PC-3 (cell line): Measurements from ENCODE around the gene CDC42EP5. TPM values are rescaled to one million over a fixed set of nuclear protein-coding genes. Genes with fewer than 3 reads are reported as not detected.

Source experiments
- ATAC-seq: fragments of 200-7000 bp; cut with Tn5 transposase; 2 replicates; pipeline ENCODE4 v1.9.1; 2020; ENCODE audit warnings: mild to moderate bottlenecking, moderate library complexity
- BruUV-seq: library from RNA; stranded (reverse); fragments of 400-500 nt; replicated peaks from 2 replicates; lab custom pipeline; 2021; lab: Mats Ljungman, UMichigan
- CTCF ChIA-PET: fragments of 300-600 bp; sonication (Branson Sonifier 250); formaldehyde crosslinking; loops from one replicate; lab custom pipeline; 2022; ENCODE audit warnings: antibody characterized with exemption; lab: Charles Lee
- POLR2A ChIA-PET: fragments of 300-600 bp; sonication (Branson Sonifier 250); formaldehyde crosslinking; loops from one replicate; lab custom pipeline; 2022; ENCODE audit warnings: antibody characterized with exemption; ENCODE audit not compliant: unreplicated experiment; lab: Charles Lee
- DNase-seq: peaks from one replicate; pipeline ENCODE4 v3.0.0-alpha.2; 2015
- H2AFZ ChIP-seq: fragments of 300-600 bp; sonication (generic); 2 replicates; pipeline ENCODE4 v1.6.0; 2016; ENCODE audit warnings: antibody characterized with exemption, low read length
- H3F3A ChIP-seq: fragments of 300-600 bp; sonication (generic); one replicate; pipeline ENCODE4 v1.6.0; 2017; ENCODE audit warnings: antibody characterized with exemption, low read length, control low read depth, mild to moderate bottlenecking; ENCODE audit not compliant: unreplicated experiment
- H3K27ac ChIP-seq: fragments of 300-600 bp; sonication (generic); 2 replicates; pipeline ENCODE4 v1.5.1; 2016; ENCODE audit warnings: mild to moderate bottlenecking, low read length
- H3K27me3 ChIP-seq: fragments of 300-600 bp; sonication (generic); 2 replicates; pipeline ENCODE4 v1.6.1; 2016; ENCODE audit warnings: low read length, mixed read lengths
- H3K36me3 ChIP-seq: fragments of 300-600 bp; sonication (generic); 2 replicates; pipeline ENCODE4 v1.6.1; 2016; ENCODE audit warnings: low read depth, mixed run types, low read length, mixed read lengths
- H3K4me1 ChIP-seq: fragments of 300-600 bp; sonication (generic); 2 replicates; pipeline ENCODE4 v1.5.1; 2016; ENCODE audit warnings: low read length; ENCODE audit not compliant: insufficient read depth
- H3K4me2 ChIP-seq: fragments of 300-600 bp; sonication (generic); 2 replicates; pipeline ENCODE4 v1.6.0; 2016; ENCODE audit warnings: low read length
- H3K4me3 ChIP-seq: fragments of 300-600 bp; sonication (generic); 2 replicates; pipeline ENCODE4 v1.5.1; 2016; ENCODE audit warnings: mild to moderate bottlenecking, low read length, mixed read lengths
- H3K79me2 ChIP-seq: fragments of 300-600 bp; sonication (generic); 2 replicates; pipeline ENCODE4 v1.6.1; 2017; ENCODE audit warnings: low read length, mixed read lengths
- H3K9ac ChIP-seq: fragments of 300-600 bp; sonication (generic); 2 replicates; pipeline ENCODE4 v1.6.0; 2016; ENCODE audit warnings: mild to moderate bottlenecking, low read length
- H3K9me2 ChIP-seq: fragments of 300-600 bp; sonication (generic); replicated peaks from 2 replicates; pipeline ENCODE4 v1.6.1; 2016; ENCODE audit warnings: mixed run types, low read length, mixed read lengths
- H3K9me3 ChIP-seq: fragments of 300-600 bp; sonication (generic); 2 replicates; pipeline ENCODE4 v1.6.1; 2016; ENCODE audit warnings: low read length, mixed read lengths
- H4K20me1 ChIP-seq: fragments of 300-600 bp; sonication (generic); 2 replicates; pipeline ENCODE4 v1.6.1; 2016; ENCODE audit warnings: low read length, mixed read lengths
- EZH2 ChIP-seq: fragments of 300-600 bp; sonication (generic); IDR thresholded peaks from one replicate; pipeline ENCODE4 v1.6.1; 2017; ENCODE audit warnings: antibody characterized with exemption, mild to moderate bottlenecking, low read length; ENCODE audit not compliant: unreplicated experiment
- EZH2phosphoT487 ChIP-seq: fragments of 300-600 bp; sonication (generic); IDR thresholded peaks from 2 replicates; pipeline ENCODE4 v1.6.1; 2018; ENCODE audit warnings: mild to moderate bottlenecking, antibody characterized with exemption, low read length, borderline replicate concordance
- intact Hi-C: fragments of 100-400 bp; cut with micrococcal nuclease; formaldehyde crosslinking; loops from 2 replicates; pipeline ENCODE4 v1.9.0; 2023
- total RNA-seq: library from RNA; depleted of rRNA; stranded (reverse); fragments of >200 nt; gene quantifications from 2 replicates; pipeline ENCODE4 v1.2.3, GENCODE V29; 2014
- TF ChIP-seq, protein P1 (sequence below): fragments of 300-600 bp; sonication (generic); conservative IDR thresholded peaks from 2 replicates; pipeline ENCODE4 v1.5.1; 2017; ENCODE audit warnings: antibody characterized with exemption, low read depth, mild to moderate bottlenecking, low read length

Gene CDC42EP5
- total RNA-seq, 1 experiment from 2014 or later: 0.73 TPM

- ChIA-PET POLR2A (no interaction called here), CTCF (no interaction called here)
- no TSS peak for BruUV-seq
- H3K27me3 ChIP-seq: no peaks in the 10 kb centered on the region
- peaks cover 79% of the 10 kb centered on the region for H3K36me3 ChIP-seq
- peaks cover 19% of the 10 kb centered on the region for H3K4me1 ChIP-seq
- intact Hi-C loops: no loop called here
- H3K79me2 ChIP-seq: peaks cover 84% of the 10 kb centered on the region
- H3K9me2 ChIP-seq: no peaks in the 10 kb centered on the region
- DNase-seq (no peak), ATAC-seq (no peak)
- no peak overlapping the region for H3K27ac ChIP-seq
- TF ChIP-seq EZH2: no peak
- no peak for TF ChIP-seq EZH2phosphoT487
- TF ChIP-seq, protein P1, sequence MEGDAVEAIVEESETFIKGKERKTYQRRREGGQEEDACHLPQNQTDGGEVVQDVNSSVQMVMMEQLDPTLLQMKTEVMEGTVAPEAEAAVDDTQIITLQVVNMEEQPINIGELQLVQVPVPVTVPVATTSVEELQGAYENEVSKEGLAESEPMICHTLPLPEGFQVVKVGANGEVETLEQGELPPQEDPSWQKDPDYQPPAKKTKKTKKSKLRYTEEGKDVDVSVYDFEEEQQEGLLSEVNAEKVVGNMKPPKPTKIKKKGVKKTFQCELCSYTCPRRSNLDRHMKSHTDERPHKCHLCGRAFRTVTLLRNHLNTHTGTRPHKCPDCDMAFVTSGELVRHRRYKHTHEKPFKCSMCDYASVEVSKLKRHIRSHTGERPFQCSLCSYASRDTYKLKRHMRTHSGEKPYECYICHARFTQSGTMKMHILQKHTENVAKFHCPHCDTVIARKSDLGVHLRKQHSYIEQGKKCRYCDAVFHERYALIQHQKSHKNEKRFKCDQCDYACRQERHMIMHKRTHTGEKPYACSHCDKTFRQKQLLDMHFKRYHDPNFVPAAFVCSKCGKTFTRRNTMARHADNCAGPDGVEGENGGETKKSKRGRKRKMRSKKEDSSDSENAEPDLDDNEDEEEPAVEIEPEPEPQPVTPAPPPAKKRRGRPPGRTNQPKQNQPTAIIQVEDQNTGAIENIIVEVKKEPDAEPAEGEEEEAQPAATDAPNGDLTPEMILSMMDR: no peak
- no peak overlapping the region for H2AFZ ChIP-seq
- no peak overlapping the region for H3K4me3 ChIP-seq
- no peak overlapping the region for H3K9ac ChIP-seq
- no peaks in the 10 kb centered on the region for H3K9me3 ChIP-seq
- H4K20me1 ChIP-seq: peaks cover 63% of the 10 kb centered on the region
- no peaks in the 10 kb centered on the region for H3F3A ChIP-seq
- no peak overlapping the region for H3K4me2 ChIP-seq
Measured at GRCh38 chr19:54454781-54455675, 18.1 kb downstream of the CDC42EP5 start.

DNA sequence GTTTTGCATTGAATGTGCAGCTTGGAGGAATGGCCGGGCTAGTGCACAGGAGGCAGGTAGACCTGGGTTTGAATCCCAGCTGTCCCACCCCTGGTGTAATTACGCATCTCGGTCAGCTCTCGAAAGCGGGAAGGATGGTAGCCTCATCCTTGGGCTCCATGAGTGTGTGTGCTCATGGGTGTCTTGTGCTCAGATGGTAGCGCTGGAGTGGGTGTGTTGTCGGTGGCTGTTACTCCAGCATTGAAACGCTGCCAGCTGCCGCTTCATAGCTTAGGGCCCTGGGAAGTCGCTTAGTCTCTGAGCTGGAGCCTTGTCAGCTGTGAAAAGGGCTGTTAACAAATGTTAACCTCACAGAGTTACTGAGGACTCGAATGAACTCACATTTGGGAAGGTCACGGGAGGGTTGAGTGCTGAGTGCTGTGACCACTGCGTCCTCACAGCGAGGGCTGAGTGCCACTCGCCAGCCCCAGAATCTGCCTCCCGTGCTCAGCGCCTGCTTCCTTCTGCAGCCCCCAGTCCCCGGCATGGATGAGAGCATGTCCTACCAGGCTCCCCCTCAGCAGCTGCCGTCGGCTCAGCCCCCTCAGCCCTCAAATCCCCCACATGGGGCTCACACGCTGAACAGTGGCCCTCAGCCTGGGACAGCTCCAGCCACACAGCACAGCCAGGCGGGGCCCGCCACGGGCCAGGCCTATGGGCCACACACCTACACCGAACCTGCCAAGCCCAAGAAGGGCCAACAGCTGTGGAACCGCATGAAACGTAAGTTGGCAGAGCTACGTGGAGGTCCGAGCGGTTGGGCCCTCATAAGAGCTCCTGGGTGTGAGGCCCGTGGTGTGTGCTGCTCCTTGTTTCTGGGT lies 18.9 kb downstream of the CDC42EP5 start:
- ATAC-seq (no peak), DNase-seq (no peak)
- no peaks in the 10 kb centered on the region for H3K9me2 ChIP-seq
- no peaks in the 10 kb centered on the region for H3F3A ChIP-seq
- peaks cover 73% of the 10 kb centered on the region for H3K36me3 ChIP-seq
- TF ChIP-seq, protein P1: no peak
- no peak overlapping the region for H3K4me3 ChIP-seq
- no peak overlapping the region for H2AFZ ChIP-seq
- H3K9ac ChIP-seq: no peak overlapping the region
- no peaks in the 10 kb centered on the region for H3K9me3 ChIP-seq
- ChIA-PET CTCF (no interaction called here), POLR2A (no interaction called here)
- no TSS peak for BruUV-seq
- H3K27me3 ChIP-seq: no peaks in the 10 kb centered on the region
- peaks cover 61% of the 10 kb centered on the region for H4K20me1 ChIP-seq
- no peak overlapping the region for H3K27ac ChIP-seq
- peaks cover 19% of the 10 kb centered on the region for H3K4me1 ChIP-seq
- intact Hi-C loops: no loop called here
- peaks cover 85% of the 10 kb centered on the region for H3K79me2 ChIP-seq
- no peak overlapping the region for H3K4me2 ChIP-seq
